ENCODE results near the gene PRSS1.

The PRSS1 gene

GRCh38 chr7:142790555-142790954, 41.3 kb downstream of the PRSS1 start:
- DNase-seq (ENCODE audit: low read depth, low spot score) = no peak
- H3K27ac ChIP-seq = no peak overlapping the region

- no peak overlapping the region for H3K27ac ChIP-seq
- no peak for DNase-seq (ENCODE audit: low read depth, low spot score)
These were observed 42.2 kb downstream of the PRSS1 start for GRCh38 chr7:142791502-142791901.

- H3K27ac ChIP-seq = no peak overlapping the region
- DNase-seq (ENCODE audit: low read depth, low spot score) = no peak
These were observed 42.9 kb downstream of the PRSS1 start for GRCh38 chr7:142792129-142792528.

GRCh38 chr7:142792593-142792992, 43.3 kb downstream of the PRSS1 start:
- DNase-seq (ENCODE audit: low read depth, low spot score) = no peak
- H3K27ac ChIP-seq = no peak overlapping the region

GRCh38 chr7:142793156-142793555, 43.9 kb downstream of the PRSS1 start:
- DNase-seq (ENCODE audit: low read depth, low spot score) = no peak
- no peak overlapping the region for H3K27ac ChIP-seq

- no peak overlapping the region for H3K27ac ChIP-seq
- DNase-seq (ENCODE audit: low read depth, low spot score) = no peak
These were observed 46.1 kb downstream of the PRSS1 start for GRCh38 chr7:142795339-142795863.

- no peak for DNase-seq (ENCODE audit: low read depth, low spot score)
- no peak overlapping the region for H3K27ac ChIP-seq
These were observed 46.8 kb downstream of the PRSS1 start for GRCh38 chr7:142796001-142796500.

GRCh38 chr7:142796501-142797390, 47.5 kb downstream of the PRSS1 start:
- no peak overlapping the region for H3K27ac ChIP-seq
- DNase-seq (ENCODE audit: low read depth, low spot score) = no peak

GRCh38 chr7:142797391-142798377, 48.4 kb downstream of the PRSS1 start:
- H3K27ac ChIP-seq = no peak overlapping the region
- DNase-seq (ENCODE audit: low read depth, low spot score) = no peak

- H3K27ac ChIP-seq = no peak overlapping the region
- no peak for DNase-seq (ENCODE audit: low read depth, low spot score)
These were observed 49.5 kb downstream of the PRSS1 start for GRCh38 chr7:142798451-142799436.

GRCh38 chr7:142799437-142799835, 50.2 kb downstream of the PRSS1 start:
- no peak overlapping the region for H3K27ac ChIP-seq
- no peak for DNase-seq (ENCODE audit: low read depth, low spot score)

GRCh38 chr7:142800088-142800487, 50.8 kb downstream of the PRSS1 start:
- no peak overlapping the region for H3K27ac ChIP-seq
- DNase-seq (ENCODE audit: low read depth, low spot score) = no peak

- no peak overlapping the region for H3K27ac ChIP-seq
- DNase-seq (ENCODE audit: low read depth, low spot score) = no peak
These were observed 51.5 kb downstream of the PRSS1 start for GRCh38 chr7:142800699-142801260.

GRCh38 chr7:142801601-142802295, 52.5 kb downstream of the PRSS1 start:
- no peak for DNase-seq (ENCODE audit: low read depth, low spot score)
- H3K27ac ChIP-seq = no peak overlapping the region

GRCh38 chr7:142802301-142802700, 53.0 kb downstream of the PRSS1 start:
- H3K27ac ChIP-seq = no peak overlapping the region
- DNase-seq (ENCODE audit: low read depth, low spot score) = no peak
